GM19025 (cell line): ENCODE results near the gene MED13L.

Experiments
- ATAC-seq: cut with Tn5 transposase; IDR thresholded peaks from one replicate; pipeline ENCODE4 v1.9.1; 2021; ENCODE audit warnings: mild to moderate bottlenecking, low read depth, moderate library complexity; ENCODE audit not compliant: unreplicated experiment

Gene MED13L

GRCh38 chr12:116159593-116160200 lies 117.8 kb downstream of the MED13L start:
- ATAC-seq: no peak

DNA sequence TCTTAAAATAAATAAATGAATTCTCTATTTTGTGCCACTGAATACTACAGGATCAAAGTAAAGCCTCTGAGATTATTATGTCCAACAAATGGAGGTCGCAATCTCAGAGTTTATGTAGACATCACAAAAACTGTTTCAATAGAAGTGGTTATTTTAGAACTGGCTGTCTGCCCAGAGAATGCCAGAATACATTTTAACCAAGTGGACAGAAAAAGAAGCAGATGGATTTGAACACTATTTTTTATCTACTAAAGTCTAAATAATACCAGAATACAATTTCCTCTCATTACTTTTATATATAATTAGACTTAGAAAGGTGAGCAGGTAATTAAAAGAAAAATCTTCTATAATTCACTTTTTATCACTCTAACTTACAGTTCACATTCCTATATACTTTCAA lies 118.3 kb downstream of the MED13L start:
- no peak for ATAC-seq

DNA sequence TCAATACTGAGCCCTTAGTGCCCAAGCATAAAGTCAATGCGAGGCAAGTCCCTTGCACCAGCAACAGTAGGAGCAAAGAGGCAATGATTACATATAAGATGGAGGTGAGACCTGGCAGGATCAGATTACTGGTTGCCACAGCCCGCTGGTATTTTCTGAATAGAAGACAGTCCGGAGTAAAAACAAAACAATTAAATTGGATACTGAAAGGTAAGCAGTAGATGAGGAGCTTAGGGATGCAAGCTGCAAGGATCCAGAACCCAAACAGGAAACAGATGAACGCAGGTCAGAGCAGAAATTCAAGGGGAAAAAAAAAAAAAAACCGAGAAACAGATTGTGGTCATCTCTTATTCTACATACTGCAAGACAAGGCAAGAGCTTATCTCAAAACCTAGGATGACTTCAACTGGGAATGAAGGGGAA lies 119.6 kb downstream of the MED13L start:
- ATAC-seq: no peak

DNA sequence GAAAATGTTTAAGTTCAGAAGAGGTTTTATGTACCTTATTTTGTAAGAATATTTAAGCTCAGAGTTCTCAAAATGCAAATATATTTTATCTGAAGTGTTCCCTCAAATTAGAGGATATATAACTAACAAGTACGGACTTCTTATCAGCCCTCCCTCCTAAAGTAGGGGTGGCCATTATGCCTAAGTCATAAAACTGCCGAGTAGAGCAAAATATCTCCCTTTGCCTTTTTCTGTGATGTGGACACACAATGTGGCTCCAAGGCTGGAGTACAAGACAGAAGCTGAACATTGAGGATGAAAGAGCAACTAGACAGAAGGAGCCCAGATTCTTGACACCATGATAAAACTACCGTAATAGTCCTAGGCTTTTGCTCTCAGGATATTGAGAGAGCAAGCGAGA lies 120.9 kb downstream of the MED13L start:
- no peak for ATAC-seq

DNA sequence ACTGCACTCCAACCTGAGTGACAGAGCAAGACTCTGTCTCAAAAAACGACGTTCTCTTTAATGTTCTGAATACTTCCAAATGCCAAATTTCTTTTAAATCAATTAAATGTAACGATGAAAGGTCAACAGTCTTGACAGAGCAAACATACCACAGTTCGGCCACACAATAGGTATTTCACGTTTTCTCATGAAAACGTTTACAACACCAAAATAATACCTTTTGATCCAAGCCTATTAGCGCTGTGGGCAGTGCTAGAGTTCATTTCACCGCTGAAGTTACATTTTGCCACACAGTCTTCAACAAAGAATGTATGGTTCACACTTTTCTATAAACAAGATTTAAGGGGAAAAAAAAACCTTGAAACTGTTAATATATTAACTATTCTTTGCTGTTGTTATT lies 122.1 kb downstream of the MED13L start:
- ATAC-seq: no peak

GRCh38 chr12:116153983-116154382 lies 123.5 kb downstream of the MED13L start:
- ATAC-seq: no peak

DNA sequence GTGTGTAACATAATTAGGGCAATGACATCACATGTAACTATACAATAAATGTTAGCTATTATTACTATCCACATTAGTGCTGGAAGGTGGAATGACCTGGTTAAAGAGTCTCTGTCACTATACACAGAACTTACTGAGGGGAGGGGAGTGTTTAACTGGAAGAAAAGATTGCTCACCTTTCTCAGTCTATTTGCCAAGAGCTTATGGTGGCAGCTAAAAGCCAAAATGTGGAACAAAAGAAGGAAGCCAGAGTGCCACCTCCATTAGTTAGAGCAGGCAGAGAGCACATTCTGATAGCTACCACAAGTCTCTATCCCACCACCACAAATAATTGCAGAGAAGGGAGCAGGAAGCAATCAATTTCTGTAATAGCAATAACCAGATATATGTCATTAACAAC lies 124.4 kb downstream of the MED13L start:
- ATAC-seq: no peak

DNA sequence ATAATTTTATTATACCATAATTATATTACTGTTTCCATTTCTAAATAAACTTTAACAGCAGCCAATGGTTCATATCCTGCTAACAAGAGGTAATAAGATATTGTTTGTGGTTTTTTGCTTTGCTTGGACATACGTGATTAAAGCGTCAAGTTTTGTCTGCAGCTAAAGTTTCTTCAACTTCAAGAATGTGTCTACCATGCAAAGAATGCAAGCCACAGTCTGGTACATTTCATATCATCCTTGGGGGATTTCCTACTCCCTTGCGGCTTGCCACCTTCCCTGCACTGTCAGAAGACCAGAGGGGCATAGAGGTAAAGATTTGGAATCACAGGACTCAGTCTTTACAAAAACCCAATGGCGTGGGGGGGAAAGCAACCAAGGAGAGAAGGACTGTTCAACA lies 125.2 kb downstream of the MED13L start:
- no peak for ATAC-seq

- no peak for ATAC-seq
Observed at GRCh38 chr12:116150452-116150851, 127.0 kb downstream of the MED13L start.

DNA sequence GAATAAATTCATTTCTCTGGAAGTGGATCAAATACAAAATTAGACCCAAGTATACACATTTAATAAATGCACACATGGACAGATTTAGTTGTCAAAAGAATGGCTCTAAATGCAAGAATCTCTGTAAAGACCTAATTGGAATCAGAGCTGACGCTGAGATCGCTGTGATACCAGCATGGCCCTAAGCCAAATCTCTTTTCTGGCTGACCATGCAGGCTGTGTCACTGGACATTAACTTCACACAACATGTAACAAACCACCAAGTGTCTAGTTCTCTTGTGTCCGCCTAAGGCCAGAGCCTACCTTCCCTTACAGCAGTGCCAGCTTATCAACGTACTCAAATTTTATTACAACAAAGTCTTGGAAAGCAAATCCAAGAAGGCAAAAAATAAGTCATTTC lies 127.5 kb downstream of the MED13L start:
- no peak for ATAC-seq

GRCh38 chr12:116148844-116149243 lies 128.6 kb downstream of the MED13L start:
- ATAC-seq: no peak

GRCh38 chr12:116146386-116146785 lies 131.1 kb downstream of the MED13L start:
- no peak for ATAC-seq

- no peak for ATAC-seq
Observed at GRCh38 chr12:116145451-116145850, 132.0 kb downstream of the MED13L start.

DNA sequence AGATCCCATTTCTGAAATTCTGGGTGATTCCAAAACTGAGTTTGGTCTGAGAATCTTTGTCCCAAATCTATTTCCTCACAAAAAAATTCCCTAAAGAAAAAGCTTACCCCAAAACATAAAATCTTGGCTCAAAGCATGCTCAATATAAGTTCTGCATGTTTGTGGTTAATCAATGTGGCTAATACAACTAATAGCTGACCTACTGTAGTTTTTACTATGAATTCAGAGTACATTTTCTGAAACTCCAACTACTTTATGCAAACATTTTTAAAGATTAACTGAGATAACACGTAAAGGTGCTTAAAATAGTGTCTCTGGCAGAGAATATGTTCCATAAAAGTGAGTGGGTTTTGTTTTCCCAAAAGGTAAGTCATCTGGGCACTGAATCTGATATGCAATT lies 133.1 kb downstream of the MED13L start:
- no peak for ATAC-seq

DNA sequence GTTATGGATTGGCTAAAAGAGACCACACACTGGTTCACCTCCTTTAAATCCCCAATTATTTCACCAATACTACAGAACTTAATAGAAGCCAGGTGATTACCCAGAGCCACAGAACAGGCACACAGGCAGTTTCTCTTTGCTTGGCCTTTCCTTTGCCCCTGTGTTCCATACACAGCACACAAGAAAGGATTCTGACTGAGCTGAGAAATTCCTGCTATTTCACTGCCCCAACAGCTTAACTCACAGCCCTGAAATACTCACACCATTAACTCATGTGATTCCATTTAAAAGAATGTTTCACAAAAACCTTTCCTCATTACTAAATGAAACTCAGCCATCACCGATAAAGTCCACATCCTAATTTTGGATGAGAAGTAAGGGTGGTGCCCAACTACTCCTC lies 133.6 kb downstream of the MED13L start:
- ATAC-seq: no peak

DNA sequence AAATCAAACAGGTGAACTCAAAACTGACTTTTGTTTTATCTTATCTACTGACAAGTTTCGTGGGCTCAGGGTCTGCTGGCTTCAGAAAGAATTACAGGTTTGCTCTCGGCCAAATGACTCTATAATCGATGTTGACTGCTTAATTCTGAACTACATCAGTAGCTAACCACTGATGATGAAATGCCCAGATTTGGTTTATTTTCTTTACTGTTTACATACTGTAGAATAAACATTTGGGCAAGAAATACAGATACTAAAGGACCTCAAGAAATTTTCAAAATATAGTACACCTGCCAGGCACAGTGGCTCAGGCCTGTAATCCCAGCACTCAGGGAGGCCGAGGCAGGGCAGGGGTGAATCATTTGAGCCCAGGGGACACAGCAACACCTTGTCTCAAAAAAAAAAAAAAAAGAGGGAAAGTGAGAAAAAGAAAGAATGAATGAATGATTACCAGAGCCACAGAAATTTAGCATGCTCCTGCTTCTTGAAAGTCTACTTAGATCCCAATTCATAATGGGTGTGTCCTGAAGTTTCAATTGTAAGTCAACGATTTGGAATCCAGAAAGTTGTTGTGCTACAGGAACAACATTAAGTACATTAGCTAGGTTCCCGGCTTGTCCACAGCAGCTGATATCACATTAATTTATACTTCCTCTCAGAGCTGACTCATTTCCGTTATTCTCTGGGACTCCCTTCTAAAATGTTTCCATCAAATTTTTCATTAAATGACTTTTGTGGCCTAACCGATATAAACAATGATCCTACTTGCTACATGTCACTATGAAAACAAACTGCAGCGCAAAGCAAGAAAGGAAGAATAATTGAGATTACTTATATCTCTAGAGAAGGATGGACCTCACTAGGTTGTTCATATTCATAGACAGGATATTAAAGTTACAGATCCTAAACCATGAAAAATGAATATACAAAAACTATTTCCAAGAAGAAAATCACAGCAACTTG lies 134.3 kb downstream of the MED13L start:
- ATAC-seq: no peak

GRCh38 chr12:116141833-116142162 lies 135.7 kb downstream of the MED13L start:
- ATAC-seq: no peak

- no peak for ATAC-seq
Observed at GRCh38 chr12:116141110-116141832, 136.2 kb downstream of the MED13L start.

GRCh38 chr12:116140529-116140928 lies 137.0 kb downstream of the MED13L start:
- ATAC-seq: no peak

- ATAC-seq: no peak
Observed at GRCh38 chr12:116138781-116139180, 138.7 kb downstream of the MED13L start.

DNA sequence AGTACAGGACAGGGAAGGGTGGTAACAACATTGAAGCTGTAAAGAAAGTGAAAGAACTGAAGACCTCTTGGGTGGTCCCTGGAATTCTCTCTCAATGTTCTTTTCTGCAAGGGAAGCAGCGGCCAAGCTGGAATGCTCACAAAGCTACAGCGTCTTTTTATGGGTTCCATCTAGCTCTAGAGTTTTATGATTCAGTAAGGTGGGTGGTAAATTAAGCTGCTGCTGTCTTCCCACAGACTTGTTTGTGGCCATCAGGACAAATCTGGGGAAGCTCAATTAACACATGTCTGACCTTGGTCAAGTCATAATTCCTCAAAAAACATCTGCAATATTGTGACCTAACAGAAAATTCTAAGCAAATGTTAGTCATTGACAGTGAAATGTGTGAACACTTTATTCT lies 139.1 kb downstream of the MED13L start:
- no peak for ATAC-seq
